ENCODE measurements around the gene LSP1. TPM values are rescaled to one million over a fixed set of nuclear protein-coding genes. Genes with fewer than 3 reads are reported as not detected.
A peak's percentile ranks its signal among the peaks of the same experiment; 100 is the strongest.

Gene LSP1
- total and polyA plus RNA-seq, 8 donors, result 9.8 to 239 (median 58.9) TPM

GRCh38 chr11:1848640-1849430, 4.0 kb upstream of the LSP1 start:
- Histone ChIP-seq H3K4me3 (no peak overlapping the region), H3K4me1 (peaks cover 0 to 55% (median 9%) of the 10 kb centered on the region in 4 donors), H3K27me3 (no peaks in the 10 kb centered on the region), H3K9me3 (no peaks in the 10 kb centered on the region), H3K27ac (no peak overlapping the region), H3K36me3 (no peaks in the 10 kb centered on the region)
- no peak for DNase-seq
- 87 to 95% (median 91%) methylated on average over 19 of the region's 19 CpGs for WGBS, 5 donors
- TF ChIP-seq POLR2AphosphoS5 (IDR thresholded peaks at IDR 0.05) (no peak), CTCF (IDR thresholded peaks at IDR 0.05) (no peak), EP300 (IDR thresholded peaks at IDR 0.05) (no peak), POLR2A (IDR thresholded peaks at IDR 0.05) (no peak)
- intact Hi-C loops (cut with DNase I; ENCODE audit: low total_unique reads), result no loop called here

GRCh38 chr11:1851468-1852180, 1.3 kb upstream of the LSP1 start:
- peaks cover 0 to 54% (median 7%) of the 10 kb centered on the region in 4 donors for H3K4me1 ChIP-seq
- H3K27ac ChIP-seq, result peak overlapping the region in 3 of 5 donors; percentile 20 to 80 (median 79)
- intact Hi-C loops (cut with DNase I; ENCODE audit: low total_unique reads), result no loop called here
- no peak overlapping the region for H3K4me3 ChIP-seq
- no peaks in the 10 kb centered on the region for H3K9me3 ChIP-seq
- WGBS, 5 donors, result 84 to 94% (median 89%) methylated on average over 8 to 21 of the region's 21 CpGs
- no peaks in the 10 kb centered on the region for H3K27me3 ChIP-seq
- DNase-seq, result no peak
- no peaks in the 10 kb centered on the region for H3K36me3 ChIP-seq
- no peak for TF ChIP-seq CTCF (IDR thresholded peaks at IDR 0.05)
- no peak for TF ChIP-seq POLR2AphosphoS5 (IDR thresholded peaks at IDR 0.05)
- no peak for TF ChIP-seq EP300 (IDR thresholded peaks at IDR 0.05)
- no peak for TF ChIP-seq POLR2A (IDR thresholded peaks at IDR 0.05)

- DNase-seq, result no peak
- Histone ChIP-seq H3K27me3 (no peaks in the 10 kb centered on the region), H3K27ac (peak overlapping the region in 3 of 5 donors; percentile 11 to 80 (median 79)), H3K9me3 (no peaks in the 10 kb centered on the region), H3K4me1 (peaks cover 0 to 61% (median 7%) of the 10 kb centered on the region in 4 donors), H3K4me3 (no peak overlapping the region), H3K36me3 (no peaks in the 10 kb centered on the region)
- WGBS, 5 donors, result 81 to 83% (median 83%) methylated on average over 14 to 25 of the region's 25 CpGs
- intact Hi-C loops (cut with DNase I; ENCODE audit: low total_unique reads), result no loop called here
- TF ChIP-seq POLR2AphosphoS5 (IDR thresholded peaks at IDR 0.05) (no peak), CTCF (IDR thresholded peaks at IDR 0.05) (no peak), POLR2A (IDR thresholded peaks at IDR 0.05) (no peak), EP300 (IDR thresholded peaks at IDR 0.05) (no peak)
Observed at GRCh38 chr11:1852271-1852876, 510 bp upstream of the LSP1 start.

- Histone ChIP-seq H3K4me1 (peaks cover 0 to 66% (median 9%) of the 10 kb centered on the region in 4 donors), H3K9me3 (no peaks in the 10 kb centered on the region), H3K27me3 (no peaks in the 10 kb centered on the region), H3K36me3 (no peaks in the 10 kb centered on the region), H3K27ac (peak overlapping the region in 4 of 5 donors; percentile 27 to 80 (median 60)), H3K4me3 (peak overlapping the region; percentile 25 to 45 (median 39))
- 74 to 79% (median 78%) methylated on average over 18 to 19 of the region's 19 CpGs for WGBS, 5 donors
- no peak for DNase-seq
- intact Hi-C loops (cut with DNase I; ENCODE audit: low total_unique reads), result no loop called here
- TF ChIP-seq POLR2AphosphoS5 (IDR thresholded peaks at IDR 0.05) (no peak), CTCF (IDR thresholded peaks at IDR 0.05) (no peak), EP300 (IDR thresholded peaks at IDR 0.05) (no peak), POLR2A (IDR thresholded peaks at IDR 0.05) (no peak)
Observed at GRCh38 chr11:1853376-1854131, 670 bp downstream of the LSP1 start.

All from stomach (tissue), 9 donors.